ENCODE data around the gene GRM3.
"Not testable (repeated sequence)": the region's sequence is repeated elsewhere in the genome, so short reads cannot be mapped to it uniquely, and the experiment has no call there.

GRM3 gene

DNA sequence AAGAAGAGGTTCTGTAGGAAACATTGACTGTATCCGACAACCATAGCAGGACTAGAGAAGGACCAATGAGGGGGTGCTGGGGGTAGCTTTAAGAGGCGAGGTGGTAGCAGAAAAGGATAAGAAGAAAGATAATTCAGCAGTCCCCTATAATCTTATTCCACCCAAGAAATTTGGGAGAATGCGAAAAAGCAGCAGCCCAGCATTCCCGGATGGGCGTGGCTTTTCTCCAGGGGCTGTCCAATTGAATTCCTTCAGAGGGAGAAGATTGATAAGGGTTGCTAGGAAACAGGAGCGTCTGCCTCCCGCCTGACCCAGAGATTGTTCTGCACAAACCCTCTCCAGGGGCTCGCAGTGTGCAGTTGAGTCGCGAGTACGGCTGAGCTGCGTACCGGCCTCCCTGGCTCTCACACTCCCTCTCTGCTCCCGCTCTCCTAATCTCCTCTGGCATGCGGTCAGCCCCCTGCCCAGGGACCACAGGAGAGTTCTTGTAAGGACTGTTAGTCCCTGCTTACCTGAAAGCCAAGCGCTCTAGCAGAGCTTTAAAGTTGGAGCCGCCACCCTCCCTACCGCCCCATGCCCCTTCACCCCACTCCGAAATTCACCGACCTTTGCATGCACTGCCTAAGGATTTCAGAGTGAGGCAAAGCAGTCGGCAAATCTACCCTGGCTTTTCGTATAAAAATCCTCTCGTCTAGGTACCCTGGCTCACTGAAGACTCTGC lies at the start of gene GRM3:
Gene GRM3, plus strand, starts transcription at position 349 of the 721 bp plus-strand sequence. CDS start 121,237 bp downstream, outside the sequence.
- no peak for DNase-seq

DNA sequence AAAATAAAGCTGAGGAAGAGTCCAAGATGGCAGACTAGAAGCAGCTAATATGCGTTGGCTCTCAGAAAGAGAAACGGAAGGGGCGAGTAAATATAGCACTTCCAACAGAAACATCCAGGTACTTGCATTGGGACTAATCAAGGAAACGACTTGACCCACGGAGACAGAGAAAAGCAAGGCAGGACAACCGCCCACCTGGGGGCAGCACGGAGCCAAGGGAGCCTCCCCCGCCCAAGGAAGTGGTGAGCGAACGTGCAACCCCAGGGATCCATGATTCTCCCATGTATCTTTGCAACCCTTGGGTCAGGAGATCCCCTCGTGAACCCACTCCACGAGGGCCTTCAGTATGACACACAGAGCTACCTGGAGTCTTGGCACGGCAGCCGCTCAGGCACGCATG lies 45.4 kb upstream of the GRM3 start:
- DNase-seq = no peak

DNA sequence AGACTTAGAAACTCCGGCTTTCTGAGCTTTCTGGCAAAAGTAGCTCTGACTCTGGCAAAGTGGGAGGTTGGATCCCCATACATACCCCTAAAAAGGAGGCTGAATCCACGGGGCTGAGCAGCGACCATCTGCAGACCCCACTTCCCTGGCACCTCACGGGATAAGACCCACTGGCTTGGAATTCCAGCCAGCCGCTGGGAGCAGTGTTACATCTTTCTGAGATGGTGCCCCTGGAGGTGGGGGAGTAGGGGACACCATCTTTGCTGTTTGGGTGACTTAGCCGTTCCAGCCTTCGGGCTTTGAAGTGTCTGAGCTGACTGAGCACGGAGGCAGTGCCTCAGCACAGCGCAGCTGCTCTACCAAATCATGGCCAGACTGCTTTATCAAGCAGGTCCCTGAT lies 45.0 kb upstream of the GRM3 start:
- DNase-seq = no peak

DNA sequence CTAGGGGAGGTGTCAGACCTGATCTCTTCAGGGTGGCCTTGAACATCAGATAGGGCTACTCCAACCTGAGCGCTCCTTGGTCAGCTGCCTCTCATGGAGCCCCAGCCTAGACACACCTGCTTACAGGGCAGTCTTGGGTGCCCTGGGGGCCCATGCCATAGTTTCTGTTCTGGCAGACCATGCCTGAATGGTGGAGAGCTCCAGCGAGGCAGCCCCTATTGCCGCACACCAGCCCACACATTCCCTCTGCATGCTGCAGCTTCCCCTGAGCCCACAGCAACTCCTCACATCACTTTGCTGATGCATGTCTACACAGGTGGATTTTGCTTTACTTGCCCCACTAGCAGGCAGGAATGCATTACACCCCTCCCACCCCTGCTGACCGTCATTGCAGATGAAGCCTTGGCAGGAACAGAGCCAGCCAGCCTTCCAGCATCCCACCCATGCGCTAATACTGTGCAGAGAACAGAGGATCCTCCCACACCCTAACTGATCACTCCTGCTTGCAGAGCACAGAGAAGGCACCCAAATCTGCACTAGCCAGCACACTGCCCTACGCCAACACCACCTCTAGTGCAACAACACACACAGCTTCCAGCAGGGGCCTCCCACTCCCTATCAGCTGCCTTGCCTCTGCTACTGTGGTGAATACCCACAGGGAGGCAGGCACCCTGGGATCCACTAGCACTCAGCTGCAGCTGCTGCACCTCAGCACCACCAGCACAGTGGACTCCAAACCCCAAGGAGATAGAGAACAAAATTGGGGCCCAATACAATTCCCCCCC lies 43.0 kb upstream of the GRM3 start:
- no peak for DNase-seq

DNA sequence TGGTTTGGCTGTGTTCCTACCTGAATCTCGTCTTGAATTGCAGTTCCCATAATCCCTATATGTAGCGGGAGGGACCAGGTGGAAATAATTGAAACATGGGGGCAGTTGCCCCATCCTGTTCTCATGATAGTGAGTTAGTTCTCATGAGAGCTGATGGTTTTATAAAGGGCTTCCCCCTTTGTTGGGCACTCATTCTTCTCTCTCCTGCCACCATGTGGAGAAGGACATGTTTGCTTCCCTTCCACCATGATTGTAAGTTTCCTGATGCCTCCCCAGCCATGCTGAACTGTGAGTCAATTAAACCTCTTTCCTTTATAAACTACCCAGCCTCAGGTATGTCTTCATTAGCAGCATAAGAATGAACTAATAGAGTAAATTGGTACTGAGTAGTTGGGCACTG lies 28.0 kb upstream of the GRM3 start:
- not testable (repeated sequence) for DNase-seq

DNA sequence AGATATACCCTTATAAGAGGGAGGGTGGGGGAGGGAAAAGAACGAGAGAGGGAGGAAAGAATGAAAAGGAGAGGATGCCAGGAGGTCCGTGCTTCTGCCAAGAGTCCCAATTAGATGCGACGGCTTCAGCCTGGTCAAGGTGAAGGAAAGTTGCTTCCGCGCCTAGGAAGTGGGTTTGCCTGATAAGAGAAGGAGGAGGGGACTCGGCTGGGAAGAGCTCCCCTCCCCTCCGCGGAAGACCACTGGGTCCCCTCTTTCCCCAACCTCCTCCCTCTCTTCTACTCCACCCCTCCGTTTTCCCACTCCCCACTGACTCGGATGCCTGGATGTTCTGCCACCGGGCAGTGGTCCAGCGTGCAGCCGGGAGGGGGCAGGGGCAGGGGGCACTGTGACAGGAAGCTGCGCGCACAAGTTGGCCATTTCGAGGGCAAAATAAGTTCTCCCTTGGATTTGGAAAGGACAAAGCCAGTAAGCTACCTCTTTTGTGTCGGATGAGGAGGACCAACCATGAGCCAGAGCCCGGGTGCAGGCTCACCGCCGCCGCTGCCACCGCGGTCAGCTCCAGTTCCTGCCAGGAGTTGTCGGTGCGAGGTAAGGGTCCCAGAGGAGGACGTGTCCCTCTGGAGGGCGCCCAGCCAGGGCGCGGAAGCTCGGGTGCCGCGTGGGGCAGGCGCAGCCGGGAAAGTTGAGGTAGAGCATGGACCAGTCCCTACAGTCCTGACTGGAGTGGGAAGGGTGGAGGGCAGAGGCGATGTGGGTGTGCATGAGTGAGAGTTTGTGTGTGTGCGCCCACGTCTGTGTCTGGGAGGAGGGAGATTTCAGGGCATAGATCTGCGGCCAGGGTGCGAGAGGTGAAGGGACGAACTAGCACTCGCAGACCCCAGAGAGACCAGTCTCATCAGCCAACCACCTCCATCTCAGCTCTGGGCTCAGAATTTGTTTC lies 844 bp downstream of the GRM3 start:
- no peak for DNase-seq

DNA sequence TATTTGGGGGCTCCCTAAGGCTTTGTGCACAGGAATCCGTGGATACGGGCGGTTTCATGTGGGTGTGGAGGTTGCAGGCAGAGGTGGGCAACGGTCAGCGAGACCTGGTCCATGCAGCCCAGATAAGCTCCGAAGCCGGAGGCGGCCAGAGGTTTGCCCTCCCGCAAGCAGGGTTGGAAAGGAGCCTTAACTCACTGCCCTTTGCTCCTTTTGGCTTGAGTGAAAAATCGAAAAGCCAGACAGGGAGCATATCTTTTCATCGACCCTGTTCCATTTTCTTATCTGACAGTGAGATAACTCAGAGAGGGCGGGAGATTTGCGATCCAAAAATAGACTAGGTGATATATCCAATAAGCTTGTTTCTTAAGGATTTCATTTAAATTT lies 1.5 kb downstream of the GRM3 start:
- DNase-seq = no peak

DNA sequence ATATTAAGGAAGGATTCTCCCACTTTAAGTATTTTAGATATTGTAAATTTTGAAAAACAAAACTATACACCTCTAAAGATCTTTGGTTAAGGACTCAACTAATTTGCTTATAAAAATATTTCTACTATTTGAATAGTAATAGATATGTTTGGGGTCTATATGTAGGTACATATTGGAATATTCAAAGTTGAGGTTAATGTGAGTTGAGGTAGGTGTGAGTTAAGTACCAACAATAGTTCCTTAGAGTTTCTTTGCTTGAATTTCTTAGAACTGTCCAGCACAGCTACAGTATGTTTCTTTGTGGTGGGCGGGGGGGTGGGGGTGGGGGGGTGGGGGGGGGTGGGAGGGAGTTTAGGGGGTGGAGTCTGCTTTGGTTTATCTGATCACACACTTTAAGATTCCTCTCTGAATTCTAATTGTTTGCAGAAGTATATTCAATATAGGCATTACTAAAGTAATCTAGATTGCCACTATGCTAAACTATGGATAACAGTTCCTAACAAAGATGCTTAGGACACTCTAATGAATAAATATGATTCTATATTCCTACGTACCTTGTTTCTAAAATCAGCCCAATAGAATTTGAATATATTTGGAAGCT lies 2.1 kb downstream of the GRM3 start:
- no peak for DNase-seq

DNA sequence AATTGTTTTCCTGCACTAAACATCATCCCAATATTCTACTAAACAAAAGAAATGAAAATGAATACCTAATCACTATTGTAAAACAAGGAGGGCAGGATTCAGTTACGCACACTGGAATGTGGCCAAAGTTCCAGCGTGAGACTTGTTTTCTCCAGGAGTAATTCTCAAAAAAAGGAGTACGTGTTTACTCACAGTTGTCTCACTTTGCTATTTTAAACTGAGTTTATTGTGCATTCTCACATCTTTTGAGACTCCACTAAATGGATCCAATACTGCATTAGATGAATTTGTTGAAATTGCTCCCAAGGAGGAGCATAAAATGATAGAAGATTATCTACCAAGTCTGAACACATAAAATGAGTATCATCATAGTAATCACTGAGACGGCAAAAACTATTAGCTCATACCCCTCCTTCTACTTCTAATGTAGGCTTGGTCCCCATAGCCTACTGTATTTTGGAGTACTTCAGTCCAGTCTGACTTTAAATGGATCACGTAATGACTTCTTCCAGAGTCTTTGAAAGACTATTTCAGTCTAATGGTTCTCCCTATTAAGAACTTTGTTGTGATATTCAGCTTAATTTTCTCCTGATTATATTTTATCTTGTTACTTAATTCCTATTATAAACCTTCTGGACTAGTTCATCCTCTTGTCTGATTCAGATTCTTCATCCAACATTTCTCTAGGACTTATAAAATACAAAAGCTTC lies 3.8 kb downstream of the GRM3 start:
- no peak for DNase-seq

DNA sequence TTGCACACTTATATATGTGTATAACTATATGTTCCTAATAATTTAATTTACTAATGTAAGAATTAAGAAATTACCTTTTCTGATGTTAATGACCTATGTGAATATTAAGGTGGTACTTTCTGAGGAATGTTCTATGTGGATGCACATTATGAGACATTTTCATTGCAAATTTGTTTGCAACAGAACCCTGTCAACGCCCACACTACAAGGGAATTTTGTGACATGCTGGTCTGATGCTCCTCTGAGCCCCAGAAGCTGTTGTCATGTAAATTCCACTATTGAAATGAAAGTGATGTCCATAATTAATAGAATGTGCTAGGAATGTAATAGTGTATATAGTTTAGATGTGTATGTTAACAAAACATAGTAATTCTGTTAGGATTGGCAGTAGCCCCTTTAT lies 4.5 kb downstream of the GRM3 start:
- no peak for DNase-seq

DNA sequence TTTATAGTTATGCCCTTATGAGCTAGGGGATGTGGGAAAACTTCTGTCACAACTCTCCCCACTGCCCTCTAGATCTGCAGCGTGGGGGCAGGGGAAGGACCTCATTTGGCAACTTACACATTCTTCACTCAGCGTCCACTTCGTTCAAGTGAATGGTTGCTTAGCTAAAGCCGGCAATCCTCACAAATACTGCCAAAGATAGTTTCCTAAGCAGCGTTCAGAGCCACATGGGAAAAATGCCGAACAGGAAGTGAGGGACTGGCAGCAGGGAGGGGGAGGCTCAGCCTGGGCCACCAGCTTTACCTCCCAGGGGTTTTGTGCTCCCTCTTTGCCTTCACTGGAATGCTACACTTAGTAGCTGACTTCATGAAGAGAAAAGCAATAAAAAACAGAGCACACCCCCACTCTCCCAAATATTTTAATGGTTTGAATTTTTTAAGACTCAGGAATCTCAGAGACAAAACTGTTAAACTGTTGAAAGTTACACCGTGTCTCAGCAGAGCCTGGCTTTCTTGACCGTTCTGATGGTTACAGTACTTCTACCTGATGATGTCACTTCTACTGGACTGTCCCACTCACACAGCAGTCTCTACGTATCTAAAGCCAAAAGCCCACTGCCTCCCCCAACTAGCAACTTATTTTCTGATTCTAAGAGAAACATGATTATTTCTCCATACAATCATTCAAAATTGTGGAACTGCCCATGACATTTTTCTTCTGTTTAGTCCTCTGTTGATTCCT lies 10.4 kb downstream of the GRM3 start:
- DNase-seq = no peak

DNA sequence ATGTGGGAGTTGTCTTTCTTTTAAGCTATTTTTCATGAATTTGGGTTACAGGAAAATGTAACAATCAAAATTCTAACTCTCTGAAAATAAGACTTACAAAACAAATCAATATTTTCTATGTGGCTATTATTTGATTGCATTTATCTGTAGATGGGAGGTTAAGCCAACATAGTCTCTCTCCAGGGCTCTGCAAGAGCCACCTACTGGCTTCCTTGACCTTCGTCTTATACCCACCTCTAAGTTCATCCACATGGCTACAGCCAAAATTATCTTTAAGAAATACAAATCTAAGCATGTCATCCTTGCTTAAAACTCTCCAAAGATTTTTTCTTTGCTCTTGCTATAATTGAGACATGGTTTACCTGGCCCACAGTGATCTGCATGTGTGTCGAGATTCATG lies 14.2 kb downstream of the GRM3 start:
- DNase-seq = no peak

DNA sequence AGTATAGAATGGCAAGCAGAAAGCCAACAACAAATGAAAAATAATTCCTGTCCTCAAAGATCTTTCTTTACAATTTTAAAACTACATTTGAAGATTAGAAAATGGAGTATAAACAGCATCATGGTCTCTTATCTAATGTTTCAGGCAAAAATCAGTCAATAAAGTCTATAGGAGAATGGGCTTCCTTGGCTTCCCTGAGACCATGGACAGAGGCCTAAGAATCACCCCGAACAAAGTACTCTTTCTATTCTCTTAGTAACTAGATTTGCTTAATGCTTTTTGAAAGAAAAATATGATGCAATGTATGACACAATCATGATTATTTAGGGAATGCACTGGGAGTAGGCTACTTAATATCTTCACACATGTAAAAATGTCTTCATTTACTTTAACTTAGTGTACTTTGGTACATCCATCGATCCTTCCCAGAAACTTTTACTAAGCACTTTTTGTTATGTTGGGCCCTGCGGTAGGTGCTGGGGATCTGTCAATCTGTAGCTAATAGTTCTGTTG lies 17.3 kb downstream of the GRM3 start:
- no peak for DNase-seq

DNA sequence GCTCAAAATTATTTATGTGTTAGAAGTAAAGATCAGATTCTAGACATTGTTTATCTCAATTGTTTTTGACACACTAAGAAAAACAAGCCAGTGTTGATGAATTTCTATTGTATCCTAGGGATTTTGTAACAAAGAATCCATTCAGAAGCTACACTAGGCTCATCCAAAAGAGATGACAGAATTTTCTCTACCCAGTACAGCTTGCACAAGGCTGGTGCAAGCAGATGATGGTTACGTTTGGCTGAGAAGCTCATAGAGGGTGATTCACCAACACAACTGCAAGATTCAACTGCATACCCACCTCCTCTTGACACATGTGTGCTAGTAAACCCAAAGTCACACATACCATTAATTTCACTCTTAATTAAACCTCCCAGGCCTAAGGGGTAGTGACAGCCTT lies 20.8 kb downstream of the GRM3 start:
- DNase-seq = no peak

DNA sequence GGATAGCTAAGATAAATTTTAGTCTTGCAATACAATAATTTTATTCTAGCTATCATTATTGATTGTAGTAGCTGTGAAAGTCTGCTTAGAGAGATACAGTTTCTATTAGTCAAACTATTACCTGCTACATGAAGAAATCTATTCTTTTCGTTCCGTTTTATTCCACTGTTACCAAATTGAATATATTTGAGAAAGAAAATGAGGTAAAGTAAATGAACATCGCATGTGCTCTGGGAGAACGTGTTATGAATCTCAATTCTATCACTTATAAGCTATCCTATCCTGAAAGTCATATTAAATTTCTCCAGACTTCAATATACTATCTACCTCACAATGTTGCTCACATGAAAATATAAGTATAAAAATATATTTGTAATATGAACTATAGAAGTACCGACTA lies 21.3 kb downstream of the GRM3 start:
- DNase-seq = no peak

DNA sequence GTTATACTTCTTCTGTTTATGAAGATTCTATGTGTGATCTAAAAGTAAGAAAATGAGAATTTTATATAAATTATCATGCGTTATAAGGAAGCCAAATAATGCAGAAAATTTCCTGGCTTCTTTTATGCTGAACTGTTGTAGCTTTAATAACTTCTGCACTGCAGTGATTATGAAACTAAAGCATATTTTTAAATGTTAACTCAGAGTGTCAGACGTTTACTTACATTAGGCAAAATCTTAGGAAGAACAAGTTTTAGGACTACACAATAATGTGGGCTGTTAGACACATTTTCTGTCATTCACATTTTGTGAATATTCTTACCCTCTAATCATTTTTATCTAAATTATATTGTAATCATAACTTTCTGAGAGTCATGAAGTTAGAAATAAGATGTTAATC lies 22.0 kb downstream of the GRM3 start:
- no peak for DNase-seq

DNA sequence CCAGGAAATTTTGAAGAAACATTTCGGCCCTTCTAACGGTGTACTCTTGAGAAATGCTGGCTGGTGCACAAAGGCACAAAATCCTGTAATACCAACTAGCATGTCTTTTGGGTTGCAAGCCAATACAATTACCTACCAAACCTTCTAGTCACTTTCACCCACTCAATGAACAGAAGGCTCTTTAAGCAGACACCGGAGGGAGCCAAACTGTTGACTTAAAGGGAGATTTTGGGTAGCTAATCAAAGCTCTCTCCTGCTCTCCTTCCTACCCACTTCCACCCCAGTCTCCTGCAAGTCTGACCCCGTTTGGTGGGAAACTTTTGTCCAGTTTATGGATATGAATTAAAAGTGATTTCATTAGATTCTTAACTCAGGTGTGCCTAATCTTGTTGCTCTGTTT lies 24.0 kb downstream of the GRM3 start:
- DNase-seq = no peak

DNA sequence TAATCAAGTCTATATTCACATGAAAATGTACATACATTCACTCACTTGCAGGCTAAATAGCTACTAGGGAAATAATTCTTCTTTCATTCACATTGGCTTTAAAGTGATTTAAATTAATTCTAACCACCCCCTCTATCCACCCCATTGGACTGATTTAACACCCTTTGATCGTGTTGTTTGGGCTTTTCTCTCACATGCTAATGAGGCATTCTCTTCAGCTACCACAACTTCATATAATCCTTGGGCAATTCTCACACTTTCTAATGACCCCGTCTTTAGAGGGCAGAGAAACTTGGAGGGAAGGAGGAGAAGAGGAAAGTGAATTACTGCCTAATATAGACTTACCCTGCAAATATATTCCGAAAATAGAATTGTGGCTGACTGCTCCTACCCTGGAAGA lies 24.6 kb downstream of the GRM3 start:
- DNase-seq = no peak

DNA sequence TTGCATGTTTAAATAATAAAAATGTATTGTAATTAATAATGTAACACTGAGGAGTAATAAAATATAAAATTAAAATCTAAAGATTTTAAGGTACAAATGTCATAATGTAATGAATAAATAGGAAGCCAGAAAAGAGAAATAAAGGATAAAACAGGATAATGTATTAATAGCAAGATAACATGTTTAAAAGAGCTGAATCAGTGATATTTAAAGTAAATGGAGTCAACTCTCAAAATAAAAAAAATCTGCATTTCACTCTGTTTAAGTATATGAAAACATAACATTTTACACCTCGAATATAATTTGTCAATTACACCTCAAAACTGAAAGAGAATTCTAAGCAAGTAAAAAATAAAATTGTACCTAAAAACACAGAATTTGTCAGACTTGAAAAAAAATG lies 44.1 kb downstream of the GRM3 start:
- no peak for DNase-seq

DNA sequence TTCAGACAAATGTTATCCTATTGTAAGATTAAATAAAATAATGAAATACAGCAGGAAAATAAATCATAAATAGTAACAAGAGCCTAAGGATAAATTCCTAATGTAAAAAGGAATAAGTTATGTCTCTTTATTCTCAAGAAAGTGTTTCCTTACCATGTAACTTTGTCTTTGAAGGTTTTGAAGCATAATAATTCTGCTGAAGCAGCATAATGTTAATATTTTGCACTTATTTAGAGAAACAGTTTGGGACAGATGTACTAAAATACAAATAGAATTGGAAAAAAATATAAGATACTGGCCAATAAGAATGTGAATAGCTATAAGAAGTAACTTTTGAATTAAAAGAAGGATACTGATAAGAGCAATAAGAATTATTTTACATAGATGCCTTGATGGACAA lies 45.7 kb downstream of the GRM3 start:
- no peak for DNase-seq

DNA sequence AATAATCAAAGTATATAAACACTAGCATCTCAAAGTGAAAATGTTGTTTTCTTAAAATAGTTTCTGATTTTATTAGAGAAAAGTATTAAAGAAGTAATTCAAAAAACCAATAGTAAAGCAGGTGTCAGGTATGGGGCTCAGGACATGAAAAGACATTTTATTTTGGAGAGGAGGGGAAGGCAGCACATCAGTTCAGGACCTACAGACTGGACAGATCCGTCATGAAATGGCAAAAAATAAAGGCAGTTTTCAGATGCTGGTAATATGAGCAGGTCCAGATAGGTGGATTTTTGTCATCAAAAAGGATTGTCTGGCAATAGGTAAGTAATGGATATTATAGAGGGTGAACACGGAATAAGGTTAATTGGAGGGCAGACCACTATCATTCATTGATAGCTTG lies 49.0 kb downstream of the GRM3 start:
- DNase-seq = no peak

Data from CD4-positive, alpha-beta T cell treated with Interleukin-4 for 4 hours (primary cell).